ENCODE measurements around the gene MPRIP. TPM values are rescaled to one million over a fixed set of nuclear protein-coding genes. Genes with fewer than 3 reads are reported as not detected.

The MPRIP gene
- total and polyA plus RNA-seq, 2 donors (not counting 1 experiment from before 2014, with no cell fraction given) = 130 to 299 TPM

DNA sequence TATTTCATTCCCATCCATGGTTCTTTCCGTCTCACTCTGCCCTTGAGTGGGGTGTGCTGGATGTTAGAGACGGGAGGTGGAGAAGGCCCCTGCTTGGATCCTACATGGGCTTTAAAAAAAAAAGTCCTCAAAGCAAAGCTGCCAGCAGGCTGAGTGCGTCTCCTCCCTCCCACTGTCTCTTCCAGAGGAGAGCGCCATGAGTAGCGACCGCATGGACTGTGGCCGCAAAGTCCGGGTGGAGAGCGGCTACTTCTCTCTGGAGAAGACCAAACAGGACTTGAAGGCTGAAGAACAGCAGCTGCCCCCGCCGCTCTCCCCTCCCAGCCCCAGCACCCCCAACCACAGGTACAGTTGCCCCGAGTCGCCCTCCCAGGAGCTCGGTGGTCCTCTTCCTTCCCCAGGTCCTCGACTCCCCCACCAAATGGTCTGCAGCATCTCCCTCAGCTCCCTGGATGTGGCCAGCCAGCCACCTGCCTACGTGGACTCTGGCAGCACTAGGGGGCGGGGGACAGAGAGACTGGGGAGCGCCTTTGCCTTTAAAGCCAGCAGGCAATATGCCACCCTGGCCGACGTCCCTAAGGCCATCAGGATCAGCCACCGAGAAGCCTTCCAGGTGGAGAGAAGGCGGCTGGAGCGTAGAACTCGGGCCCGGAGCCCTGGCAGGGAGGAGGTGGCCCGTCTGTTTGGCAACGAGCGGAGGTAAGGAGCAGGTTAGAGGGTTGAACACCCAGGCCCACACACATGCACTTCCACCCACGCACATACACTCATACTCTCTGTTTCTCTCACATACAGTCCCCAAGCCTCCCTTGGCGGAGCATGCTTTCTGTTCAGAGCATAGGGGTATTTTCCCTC is 95.7 kb downstream of the MPRIP start:
- POLR2A ChIA-PET = no interaction called here
- Histone ChIP-seq H3K4me2 (replicated peaks; ENCODE audit: low read depth, low read length, poor library complexity, severe bottlenecking) (no peak overlapping the region), H3K27ac (ENCODE audit: low read length in 2 of 2) (no peak overlapping the region), H3K9me3 (ENCODE audit: control extremely low read depth in 1 of 3, control insufficient read depth in 2 of 3, insufficient read depth in 1 of 3, low read length in 2 of 3) (no peaks in the 10 kb centered on the region), H3K4me1 (ENCODE audit: control insufficient read depth in 2 of 2, insufficient read depth in 2 of 2, low read length in 2 of 2) (no peaks in the 10 kb centered on the region), H3K27me3 (replicated peaks in 1 of 4; ENCODE audit: control extremely low read depth in 1 of 4, control insufficient read depth in 3 of 4, insufficient read depth in 4 of 4, low read length in 3 of 4) (no peaks in the 10 kb centered on the region), H2AFZ (ENCODE audit: insufficient read depth, low read depth, low read length, poor library complexity, severe bottlenecking) (no peak overlapping the region), H3K4me3 (ENCODE audit: control extremely low read depth in 1 of 5, extremely low read depth in 1 of 5, insufficient read depth in 1 of 5, low read depth in 2 of 5, low read length in 4 of 5) (no peak overlapping the region), H4K20me1 (ENCODE audit: control insufficient read depth, insufficient read depth, low read length, poor library complexity, severe bottlenecking) (peaks cover 29% of the 10 kb centered on the region), H3K79me2 (ENCODE audit: control insufficient read depth, insufficient read depth, low read length) (peaks cover 3% of the 10 kb centered on the region), H3K9ac (ENCODE audit: low read length) (no peak overlapping the region), H3K36me3 (replicated peaks in 1 of 2; ENCODE audit: control extremely low read depth in 1 of 2, control insufficient read depth in 1 of 2, extremely low read depth in 1 of 2, insufficient read depth in 2 of 2, low read length in 1 of 2) (peaks cover 0 to 88% of the 10 kb centered on the region in 2 experiments)
- no peak for TF ChIP-seq EZH2 (IDR thresholded peaks at IDR 0.05; ENCODE audit: borderline replicate concordance, insufficient read depth, low read depth, low read length, poor library complexity, severe bottlenecking)
- TF ChIP-seq, protein P1, sequence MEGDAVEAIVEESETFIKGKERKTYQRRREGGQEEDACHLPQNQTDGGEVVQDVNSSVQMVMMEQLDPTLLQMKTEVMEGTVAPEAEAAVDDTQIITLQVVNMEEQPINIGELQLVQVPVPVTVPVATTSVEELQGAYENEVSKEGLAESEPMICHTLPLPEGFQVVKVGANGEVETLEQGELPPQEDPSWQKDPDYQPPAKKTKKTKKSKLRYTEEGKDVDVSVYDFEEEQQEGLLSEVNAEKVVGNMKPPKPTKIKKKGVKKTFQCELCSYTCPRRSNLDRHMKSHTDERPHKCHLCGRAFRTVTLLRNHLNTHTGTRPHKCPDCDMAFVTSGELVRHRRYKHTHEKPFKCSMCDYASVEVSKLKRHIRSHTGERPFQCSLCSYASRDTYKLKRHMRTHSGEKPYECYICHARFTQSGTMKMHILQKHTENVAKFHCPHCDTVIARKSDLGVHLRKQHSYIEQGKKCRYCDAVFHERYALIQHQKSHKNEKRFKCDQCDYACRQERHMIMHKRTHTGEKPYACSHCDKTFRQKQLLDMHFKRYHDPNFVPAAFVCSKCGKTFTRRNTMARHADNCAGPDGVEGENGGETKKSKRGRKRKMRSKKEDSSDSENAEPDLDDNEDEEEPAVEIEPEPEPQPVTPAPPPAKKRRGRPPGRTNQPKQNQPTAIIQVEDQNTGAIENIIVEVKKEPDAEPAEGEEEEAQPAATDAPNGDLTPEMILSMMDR (IDR thresholded peaks at IDR 0.05) = no peak
- CTCF ChIA-PET = no interaction called here
- H3K27ac Mint-ChIP-seq = no peak overlapping the region
- H3K4me3 Mint-ChIP-seq = no peak overlapping the region
- peaks cover 1% of the 10 kb centered on the region for H3K4me1 Mint-ChIP-seq
- DNase-seq = no peak
- H3K27me3 Mint-ChIP-seq = no peaks in the 10 kb centered on the region
- no peaks in the 10 kb centered on the region for H3K9me3 Mint-ChIP-seq (ENCODE audit: insufficient read depth)
- intact Hi-C loops (cut with micrococcal nuclease) = no loop called here
- 93% methylated on average over 28 of the region's 30 CpGs for WGBS (ENCODE audit: insufficient coverage)
- no peak for ATAC-seq (ENCODE audit: low read depth)

DNA sequence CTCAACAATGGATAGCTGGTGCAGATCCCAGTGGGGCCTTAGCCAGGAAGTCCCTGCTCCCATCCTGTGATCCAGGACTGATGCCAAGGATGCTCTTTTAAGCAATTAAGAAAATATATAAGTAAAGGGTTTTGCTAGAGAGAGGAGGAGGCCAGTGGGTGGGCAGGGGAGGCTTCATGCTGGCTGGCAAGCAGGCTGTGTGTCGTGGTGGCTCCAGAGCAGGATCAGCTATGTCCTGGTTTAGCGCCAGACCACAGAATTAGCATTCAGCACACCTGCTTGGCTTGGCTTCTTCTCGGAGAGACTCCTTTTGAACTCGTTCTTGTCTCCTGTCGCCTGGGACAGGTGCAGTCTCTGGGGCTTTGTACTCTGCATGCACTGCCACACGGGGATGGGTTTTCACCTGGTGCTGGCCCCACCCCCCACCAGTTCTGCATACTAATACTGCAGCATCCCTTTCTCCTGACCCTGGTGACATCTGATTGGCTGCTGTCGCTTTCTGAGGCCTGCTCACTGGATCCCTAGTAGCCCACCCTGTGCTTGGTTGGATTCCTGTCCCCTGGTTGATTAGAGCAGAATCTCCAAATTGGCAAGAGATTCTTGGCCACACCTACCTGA is 97.8 kb downstream of the MPRIP start:
- Histone ChIP-seq H2AFZ (ENCODE audit: insufficient read depth, low read depth, low read length, poor library complexity, severe bottlenecking) (no peak overlapping the region), H3K9me3 (ENCODE audit: control extremely low read depth in 1 of 3, control insufficient read depth in 2 of 3, insufficient read depth in 1 of 3, low read length in 2 of 3) (no peaks in the 10 kb centered on the region), H3K27ac (ENCODE audit: low read length in 2 of 2) (no peak overlapping the region), H3K4me1 (ENCODE audit: control insufficient read depth in 2 of 2, insufficient read depth in 2 of 2, low read length in 2 of 2) (no peaks in the 10 kb centered on the region), H3K4me3 (ENCODE audit: control extremely low read depth in 1 of 5, extremely low read depth in 1 of 5, insufficient read depth in 1 of 5, low read depth in 2 of 5, low read length in 4 of 5) (no peak overlapping the region), H4K20me1 (ENCODE audit: control insufficient read depth, insufficient read depth, low read length, poor library complexity, severe bottlenecking) (peaks cover 17% of the 10 kb centered on the region), H3K79me2 (ENCODE audit: control insufficient read depth, insufficient read depth, low read length) (peaks cover 2% of the 10 kb centered on the region), H3K36me3 (replicated peaks in 1 of 2; ENCODE audit: control extremely low read depth in 1 of 2, control insufficient read depth in 1 of 2, extremely low read depth in 1 of 2, insufficient read depth in 2 of 2, low read length in 1 of 2) (peaks cover 0 to 89% of the 10 kb centered on the region in 2 experiments), H3K4me2 (replicated peaks; ENCODE audit: low read depth, low read length, poor library complexity, severe bottlenecking) (no peak overlapping the region), H3K9ac (ENCODE audit: low read length) (no peak overlapping the region), H3K27me3 (replicated peaks in 1 of 4; ENCODE audit: control extremely low read depth in 1 of 4, control insufficient read depth in 3 of 4, insufficient read depth in 4 of 4, low read length in 3 of 4) (no peaks in the 10 kb centered on the region)
- H3K9me3 Mint-ChIP-seq (ENCODE audit: insufficient read depth) = no peaks in the 10 kb centered on the region
- H3K27me3 Mint-ChIP-seq = no peaks in the 10 kb centered on the region
- WGBS (ENCODE audit: insufficient coverage) = 52% methylated on average over 7 of the region's 7 CpGs
- ATAC-seq (ENCODE audit: low read depth) (no peak), DNase-seq (no peak)
- peaks cover 1% of the 10 kb centered on the region for H3K4me1 Mint-ChIP-seq
- CTCF ChIA-PET = interaction anchor here (1.5 kb wide), 1 partner anchor 17 kb away, joined by 3 read pairs; no protein-coding TSS in a partner anchor
- intact Hi-C loops (cut with micrococcal nuclease) = loop anchor here (10.0 kb wide), 1 partner anchor 175 kb away; no protein-coding TSS in a partner anchor
- POLR2A ChIA-PET = no interaction called here
- TF ChIP-seq, protein P1 (IDR thresholded peaks at IDR 0.05) = no peak
- no peak for TF ChIP-seq EZH2 (IDR thresholded peaks at IDR 0.05; ENCODE audit: borderline replicate concordance, insufficient read depth, low read depth, low read length, poor library complexity, severe bottlenecking)
- no peak overlapping the region for H3K27ac Mint-ChIP-seq
- no peak overlapping the region for H3K4me3 Mint-ChIP-seq
